ENCODE measurements around the gene CRACR2A. TPM values are rescaled to one million over a fixed set of nuclear protein-coding genes. Genes with fewer than 3 reads are reported as not detected.

The CRACR2A gene
- total and polyA plus RNA-seq, 2 of the 4 experiments (the other 2 are of a cell fraction) = 0.54 to 0.60 TPM

GRCh38 chr12:3594966-3595365, 157.9 kb downstream of the CRACR2A start:
- Histone ChIP-seq H2AK9ac (replicated peaks; ENCODE audit: low read depth, low read length, poor library complexity) (no peak overlapping the region), H3K27ac (ENCODE audit: insufficient read depth, low read length) (no peak overlapping the region), H3K23ac (ENCODE audit: low read depth, low read length) (no peak overlapping the region), H4K20me1 (ENCODE audit: insufficient read depth, low read length) (no peaks in the 10 kb centered on the region), H4K91ac (ENCODE audit: insufficient read depth, low read depth, low read length) (no peak overlapping the region), H3K9ac (ENCODE audit: low read depth, low read length) (no peak overlapping the region), H3K4me3 (ENCODE audit: insufficient read depth, low read depth, low read length) (no peak overlapping the region), H3K56ac (ENCODE audit: extremely low read depth, insufficient read depth, low read length) (no peak overlapping the region), H2BK20ac (ENCODE audit: low read depth, low read length) (no peak overlapping the region), H3K14ac (replicated peaks; ENCODE audit: low read depth, low read length) (no peak overlapping the region), H3K4ac (ENCODE audit: low read depth, low read length) (no peak overlapping the region), H3K4me2 (ENCODE audit: low read depth, low read length) (no peak overlapping the region), H4K8ac (ENCODE audit: low read depth in 2 of 2, low read length in 2 of 2) (no peak overlapping the region), H2BK120ac (ENCODE audit: low read depth, low read length) (no peak overlapping the region), H2AK5ac (ENCODE audit: low read depth, low read length) (no peak overlapping the region), H2AFZ (replicated peaks; ENCODE audit: low read length, poor library complexity) (no peak overlapping the region), H3K79me1 (ENCODE audit: low read depth in 1 of 2, low read length in 2 of 2) (no peaks in the 10 kb centered on the region), H3K4me1 (ENCODE audit: control insufficient read depth, insufficient read depth, low read length) (no peaks in the 10 kb centered on the region), H3K18ac (ENCODE audit: low read depth, low read length) (no peak overlapping the region), H3K27me3 (ENCODE audit: control insufficient read depth, insufficient read depth, low read length) (no peaks in the 10 kb centered on the region; the same call in 1 of the 2 replicates), H2BK15ac (ENCODE audit: low read depth, low read length) (no peak overlapping the region), H2BK5ac (ENCODE audit: low read depth, low read length, poor library complexity, severe bottlenecking) (no peak overlapping the region), H3K9me3 (ENCODE audit: control insufficient read depth, insufficient read depth, low read length) (no peaks in the 10 kb centered on the region), H3K9me1 (ENCODE audit: insufficient read depth, low read length) (no peaks in the 10 kb centered on the region), H4K5ac (ENCODE audit: low read depth, low read length) (no peak overlapping the region), H3K36me3 (ENCODE audit: control insufficient read depth, insufficient read depth, low read length) (no peaks in the 10 kb centered on the region)
- in situ Hi-C loops (cut with MboI; ENCODE audit: low sequenced_read_pairs) = no loop called here
- intact Hi-C loops (cut with micrococcal nuclease) = no loop called here
- WGBS, 2 experiments (ENCODE audit: extremely low coverage in 2 of 2, insufficient read length in 1 of 2) = 33% methylated on average over 1 of the region's 2 CpGs; no CpG with 5 or more reads in 1 of the 2 experiments
- TF ChIP-seq RAD21 (IDR thresholded peaks at IDR 0.05; ENCODE audit: low read length) (no peak), CEBPB (IDR thresholded peaks at IDR 0.05; ENCODE audit: low read depth, low read length) (no peak), NFE2L2 (IDR thresholded peaks at IDR 0.05; ENCODE audit: low read depth, low read length) (no peak), MXI1 (IDR thresholded peaks at IDR 0.05; ENCODE audit: borderline replicate concordance, low read depth, low read length) (no peak), SMC3 (IDR thresholded peaks at IDR 0.05; ENCODE audit: low read depth, low read length) (no peak), FOS (IDR thresholded peaks at IDR 0.05; ENCODE audit: low read depth, low read length) (no peak), USF2 (IDR thresholded peaks at IDR 0.05; ENCODE audit: low read depth, low read length) (no peak), CHD1 (IDR thresholded peaks at IDR 0.05; ENCODE audit: low read depth, low read length) (no peak), POLR2A (IDR thresholded peaks at IDR 0.05; ENCODE audit: low read depth, low read length) (no peak), MAFK (IDR thresholded peaks at IDR 0.05; ENCODE audit: low read depth, low read length) (no peak), RFX5 (IDR thresholded peaks at IDR 0.05; ENCODE audit: low read depth, low read length) (no peak), RCOR1 (IDR thresholded peaks at IDR 0.05; ENCODE audit: insufficient replicate concordance, low read length) (no peak), BHLHE40 (IDR thresholded peaks at IDR 0.05; ENCODE audit: low read depth, low read length) (no peak), ELK1 (IDR thresholded peaks at IDR 0.05; ENCODE audit: borderline replicate concordance, low read depth, low read length) (no peak), CTCF (conservative IDR thresholded peaks at IDR 0.05; ENCODE audit: low read depth, low read length) (no peak), MAZ (IDR thresholded peaks at IDR 0.05; ENCODE audit: borderline replicate concordance, low read depth, low read length) (no peak)
- ATAC-seq (ENCODE audit: low read depth) (no peak), DNase-seq (no peak)
- ChIA-PET CTCF (interaction anchor here (0.5 kb wide), 1 partner anchor 774 kb away, joined by 3 read pairs; no protein-coding TSS in a partner anchor), POLR2A (ENCODE audit: unreplicated experiment) (no interaction called here)
- dilution Hi-C loops (cut with HindIII; ENCODE audit: low sequenced_read_pairs, unreplicated experiment) = no loop called here
- BruUV-seq (replicated peaks) = no TSS peak

Data from IMR-90 (cell line).